GM18519 (cell line): ENCODE data around the gene APP.

Experiments
- ATAC-seq: cut with Tn5 transposase; IDR thresholded peaks from one replicate; pipeline ENCODE4 v1.9.1; 2021; ENCODE audit warnings: mild to moderate bottlenecking, moderate library complexity; ENCODE audit not compliant: unreplicated experiment, low FRiP score

The APP gene

GRCh38 chr21:25891596-25891995, 279.0 kb downstream of the APP start:
- no peak for ATAC-seq

- ATAC-seq, result no peak
These were observed 280.6 kb downstream of the APP start for GRCh38 chr21:25890001-25890400.

GRCh38 chr21:25888711-25889110, 281.9 kb downstream of the APP start:
- ATAC-seq, result no peak

GRCh38 chr21:25887646-25888306, 282.8 kb downstream of the APP start:
- no peak for ATAC-seq

GRCh38 chr21:25887166-25887565, 283.4 kb downstream of the APP start:
- ATAC-seq, result no peak

- ATAC-seq, result no peak
These were observed 284.7 kb downstream of the APP start for GRCh38 chr21:25885880-25886279.

GRCh38 chr21:25885405-25885804, 285.2 kb downstream of the APP start:
- no peak for ATAC-seq

- no peak for ATAC-seq
These were observed 286.3 kb downstream of the APP start for GRCh38 chr21:25884311-25884710.

- ATAC-seq, result peak; percentile 88
These were observed 288.8 kb downstream of the APP start for GRCh38 chr21:25881524-25882376.

GRCh38 chr21:25879203-25879602, 291.4 kb downstream of the APP start:
- no peak for ATAC-seq

- no peak for ATAC-seq
These were observed 292.2 kb downstream of the APP start for GRCh38 chr21:25878344-25878743.

- ATAC-seq, result no peak
These were observed 298.3 kb downstream of the APP start for GRCh38 chr21:25872271-25872670.

GRCh38 chr21:25871566-25871965, 299.0 kb downstream of the APP start:
- no peak for ATAC-seq

- ATAC-seq, result no peak
These were observed 300.5 kb downstream of the APP start for GRCh38 chr21:25870084-25870483.

- no peak for ATAC-seq
These were observed 303.5 kb downstream of the APP start for GRCh38 chr21:25867061-25867460.

- ATAC-seq, result no peak
These were observed 306.8 kb downstream of the APP start for GRCh38 chr21:25863747-25864146.

- ATAC-seq, result no peak
These were observed 307.5 kb downstream of the APP start for GRCh38 chr21:25863031-25863430.

- peak; percentile 70 for ATAC-seq
These were observed 308.0 kb downstream of the APP start for GRCh38 chr21:25862596-25862995.

- ATAC-seq, result no peak
These were observed 308.5 kb downstream of the APP start for GRCh38 chr21:25862112-25862511.

- no peak for ATAC-seq
These were observed 311.2 kb downstream of the APP start for GRCh38 chr21:25859235-25859929.

- ATAC-seq, result no peak
These were observed 312.2 kb downstream of the APP start for GRCh38 chr21:25858325-25858724.
